GM12878 (cell line): ENCODE measurements around the gene RXRG.

Source experiments
- EZH2 ChIP-seq: IDR thresholded peaks from 2 replicates; pipeline ENCODE4 v1.6.1; 2012; ENCODE audit warnings: low read depth, mild to moderate bottlenecking, control low read depth, inconsistent platforms, low read length, borderline replicate concordance; ENCODE audit not compliant: control insufficient read depth
- NFIC ChIP-seq: IDR thresholded peaks from 2 replicates; pipeline ENCODE4 v1.6.1; 2012; ENCODE audit warnings: low read depth, mild to moderate bottlenecking, inconsistent platforms, low read length, moderate library complexity
- POLR2AphosphoS5 ChIP-seq: IDR thresholded peaks from 2 replicates; pipeline ENCODE4 v1.6.1; 2011; ENCODE audit warnings: mild to moderate bottlenecking, low read length, inconsistent platforms
- TF ChIP-seq, protein P1 (sequence below): fragments of 450-650 bp; formaldehyde crosslinking; IDR thresholded peaks from 2 replicates; pipeline ENCODE4 v1.4.0; 2022; ENCODE audit warnings: mild to moderate bottlenecking, moderate library complexity
- TF ChIP-seq, protein P2 (sequence below), 3 experiments: IDR thresholded peaks in 2 of 3; conservative IDR thresholded peaks in 1 of 3; 2 replicates each; pipeline ENCODE4 v1.5.1; 2011; ENCODE audit warnings: low read depth in 3 of 3, low read length in 3 of 3, mild to moderate bottlenecking in 3 of 3, control low read depth in 2 of 3, moderate library complexity in 2 of 3, inconsistent platforms in 1 of 3, mixed read lengths in 1 of 3; ENCODE audit not compliant: control insufficient read depth in 2 of 3, insufficient read depth in 1 of 3; ENCODE audit errors: extremely low read depth in 1 of 3

DNA sequence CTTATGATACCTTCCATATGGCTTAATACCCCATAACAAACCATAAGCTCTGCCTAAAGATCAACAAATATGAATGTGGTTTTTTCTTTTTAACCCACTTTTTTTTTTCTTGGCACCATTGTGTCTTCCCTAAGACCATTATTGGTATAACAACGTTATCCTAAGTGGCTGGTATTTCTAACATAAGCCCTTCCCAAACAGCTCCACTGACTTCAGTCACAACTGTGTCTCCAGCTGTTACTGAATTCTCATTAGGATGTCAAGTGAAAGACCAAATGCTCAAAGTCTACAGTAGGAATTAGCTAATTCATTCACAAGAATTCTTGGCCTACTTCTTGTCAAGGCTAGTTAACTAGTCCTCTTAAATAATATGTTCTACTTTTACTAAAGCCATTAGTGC, 4.2 kb upstream of the RXRG start:
- no peak for TF ChIP-seq NFIC
- TF ChIP-seq EZH2 = no peak
- TF ChIP-seq, protein P1, sequence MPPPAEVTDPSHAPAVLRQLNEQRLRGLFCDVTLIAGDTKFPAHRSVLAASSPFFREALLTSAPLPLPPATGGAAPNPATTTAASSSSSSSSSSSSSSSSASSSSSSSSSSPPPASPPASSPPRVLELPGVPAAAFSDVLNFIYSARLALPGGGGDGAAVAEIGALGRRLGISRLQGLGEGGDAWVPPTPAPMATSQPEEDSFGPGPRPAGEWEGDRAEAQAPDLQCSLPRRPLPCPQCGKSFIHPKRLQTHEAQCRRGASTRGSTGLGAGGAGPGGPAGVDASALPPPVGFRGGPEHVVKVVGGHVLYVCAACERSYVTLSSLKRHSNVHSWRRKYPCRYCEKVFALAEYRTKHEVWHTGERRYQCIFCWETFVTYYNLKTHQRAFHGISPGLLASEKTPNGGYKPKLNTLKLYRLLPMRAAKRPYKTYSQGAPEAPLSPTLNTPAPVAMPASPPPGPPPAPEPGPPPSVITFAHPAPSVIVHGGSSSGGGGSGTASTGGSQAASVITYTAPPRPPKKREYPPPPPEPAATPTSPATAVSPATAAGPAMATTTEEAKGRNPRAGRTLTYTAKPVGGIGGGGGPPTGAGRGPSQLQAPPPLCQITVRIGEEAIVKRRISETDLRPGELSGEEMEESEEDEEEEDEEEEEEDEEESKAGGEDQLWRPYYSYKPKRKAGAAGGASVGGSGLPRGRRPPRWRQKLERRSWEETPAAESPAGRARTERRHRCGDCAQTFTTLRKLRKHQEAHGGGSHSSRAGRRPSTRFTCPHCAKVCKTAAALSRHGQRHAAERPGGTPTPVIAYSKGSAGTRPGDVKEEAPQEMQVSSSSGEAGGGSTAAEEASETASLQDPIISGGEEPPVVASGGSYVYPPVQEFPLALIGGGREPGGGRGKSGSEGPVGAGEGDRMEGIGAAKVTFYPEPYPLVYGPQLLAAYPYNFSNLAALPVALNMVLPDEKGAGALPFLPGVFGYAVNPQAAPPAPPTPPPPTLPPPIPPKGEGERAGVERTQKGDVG = no peak
- TF ChIP-seq POLR2AphosphoS5 = no peak
- TF ChIP-seq, protein P2, sequence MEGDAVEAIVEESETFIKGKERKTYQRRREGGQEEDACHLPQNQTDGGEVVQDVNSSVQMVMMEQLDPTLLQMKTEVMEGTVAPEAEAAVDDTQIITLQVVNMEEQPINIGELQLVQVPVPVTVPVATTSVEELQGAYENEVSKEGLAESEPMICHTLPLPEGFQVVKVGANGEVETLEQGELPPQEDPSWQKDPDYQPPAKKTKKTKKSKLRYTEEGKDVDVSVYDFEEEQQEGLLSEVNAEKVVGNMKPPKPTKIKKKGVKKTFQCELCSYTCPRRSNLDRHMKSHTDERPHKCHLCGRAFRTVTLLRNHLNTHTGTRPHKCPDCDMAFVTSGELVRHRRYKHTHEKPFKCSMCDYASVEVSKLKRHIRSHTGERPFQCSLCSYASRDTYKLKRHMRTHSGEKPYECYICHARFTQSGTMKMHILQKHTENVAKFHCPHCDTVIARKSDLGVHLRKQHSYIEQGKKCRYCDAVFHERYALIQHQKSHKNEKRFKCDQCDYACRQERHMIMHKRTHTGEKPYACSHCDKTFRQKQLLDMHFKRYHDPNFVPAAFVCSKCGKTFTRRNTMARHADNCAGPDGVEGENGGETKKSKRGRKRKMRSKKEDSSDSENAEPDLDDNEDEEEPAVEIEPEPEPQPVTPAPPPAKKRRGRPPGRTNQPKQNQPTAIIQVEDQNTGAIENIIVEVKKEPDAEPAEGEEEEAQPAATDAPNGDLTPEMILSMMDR (IDR thresholded peaks at IDR 0.05 in 2 of 3, conservative IDR thresholded peaks at IDR 0.05 in 1 of 3; ENCODE audit: control insufficient read depth in 2 of 3, extremely low read depth in 1 of 3, insufficient read depth in 1 of 3, low read depth in 3 of 3, low read length in 3 of 3) = no peak
